ENCODE data around the gene CENPVL2. TPM values are rescaled to one million over a fixed set of nuclear protein-coding genes. Genes with fewer than 3 reads are reported as not detected.

CENPVL2 gene
- total and polyA plus RNA-seq, 9 of the 15 experiments (the other 6 are each of a cell fraction or from before 2014, with no cell fraction given): not detected

GRCh38 chrX:51728202-51728601 lies 45.6 kb upstream of the CENPVL2 start (continued):
- TF ChIP-seq TSHZ1 (CRISPR knock-in tag; IDR thresholded peaks at IDR 0.05) (no peak), ZBTB49 (CRISPR knock-in tag; IDR thresholded peaks at IDR 0.05; ENCODE audit: borderline replicate concordance) (no peak), IFI16 (CRISPR knock-in tag; IDR thresholded peaks at IDR 0.05) (no peak), PRMT5 (CRISPR knock-in tag; IDR thresholded peaks at IDR 0.05) (no peak), ZNF398 (CRISPR knock-in tag; IDR thresholded peaks at IDR 0.05) (no peak), RNF219 (CRISPR knock-in tag; IDR thresholded peaks at IDR 0.05) (no peak), TAF7 (tag; IDR thresholded peaks at IDR 0.05) (no peak), ZNF197 (CRISPR knock-in tag; IDR thresholded peaks at IDR 0.05; ENCODE audit: low read depth) (no peak), TFE3 (CRISPR knock-in tag; IDR thresholded peaks at IDR 0.05) (no peak), CCNT2 (IDR thresholded peaks at IDR 0.05; ENCODE audit: borderline replicate concordance, extremely low read depth, insufficient read length, low read depth, low read length) (no peak), FOSL1 (tag; conservative IDR thresholded peaks at IDR 0.05) (no peak)

Measured in K562 (cell line).